ENCODE results near the gene PDCL2.

DNA sequence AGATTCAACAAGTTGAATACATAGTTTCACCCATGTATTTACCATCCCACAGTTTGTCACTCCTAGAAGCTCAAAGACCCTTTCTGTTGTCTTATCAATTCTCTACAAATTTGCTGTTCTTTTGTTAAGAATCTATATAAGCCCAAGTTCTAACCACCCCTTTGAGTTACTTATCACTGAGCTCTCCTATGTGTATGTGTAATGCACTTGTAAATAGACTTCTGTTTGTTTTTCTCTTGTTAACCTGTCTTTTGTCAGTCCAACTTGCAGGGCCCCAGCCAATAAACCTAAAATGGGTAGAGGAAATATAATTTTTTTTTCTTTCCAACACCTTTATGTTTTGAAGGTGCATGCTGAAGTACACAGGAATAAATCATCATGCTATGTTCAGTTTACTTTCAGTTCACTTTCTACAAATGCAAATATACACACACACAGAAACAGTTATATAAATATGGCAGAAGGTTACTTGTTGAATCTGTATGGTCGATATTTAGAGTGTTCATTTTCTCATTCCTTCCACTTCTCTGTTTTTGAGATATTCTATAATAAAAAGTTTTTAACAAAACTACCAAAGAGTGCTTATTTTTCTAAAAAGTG, 23.0 kb downstream of the PDCL2 start:
- TF ChIP-seq CSDC2 (CRISPR knock-in tag; IDR thresholded peaks at IDR 0.05): no peak
- no peak for TF ChIP-seq RARB (CRISPR knock-in tag; IDR thresholded peaks at IDR 0.05)
- no peak for TF ChIP-seq ZFP30 (CRISPR knock-in tag; IDR thresholded peaks at IDR 0.05)
- TF ChIP-seq, protein P1, sequence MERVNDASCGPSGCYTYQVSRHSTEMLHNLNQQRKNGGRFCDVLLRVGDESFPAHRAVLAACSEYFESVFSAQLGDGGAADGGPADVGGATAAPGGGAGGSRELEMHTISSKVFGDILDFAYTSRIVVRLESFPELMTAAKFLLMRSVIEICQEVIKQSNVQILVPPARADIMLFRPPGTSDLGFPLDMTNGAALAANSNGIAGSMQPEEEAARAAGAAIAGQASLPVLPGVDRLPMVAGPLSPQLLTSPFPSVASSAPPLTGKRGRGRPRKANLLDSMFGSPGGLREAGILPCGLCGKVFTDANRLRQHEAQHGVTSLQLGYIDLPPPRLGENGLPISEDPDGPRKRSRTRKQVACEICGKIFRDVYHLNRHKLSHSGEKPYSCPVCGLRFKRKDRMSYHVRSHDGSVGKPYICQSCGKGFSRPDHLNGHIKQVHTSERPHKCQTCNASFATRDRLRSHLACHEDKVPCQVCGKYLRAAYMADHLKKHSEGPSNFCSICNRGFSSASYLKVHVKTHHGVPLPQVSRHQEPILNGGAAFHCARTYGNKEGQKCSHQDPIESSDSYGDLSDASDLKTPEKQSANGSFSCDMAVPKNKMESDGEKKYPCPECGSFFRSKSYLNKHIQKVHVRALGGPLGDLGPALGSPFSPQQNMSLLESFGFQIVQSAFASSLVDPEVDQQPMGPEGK (CRISPR knock-in tag; IDR thresholded peaks at IDR 0.05; ENCODE audit: borderline replicate concordance): no peak
- no peak for TF ChIP-seq SNAI2 (CRISPR knock-in tag; IDR thresholded peaks at IDR 0.05)
- no peak for TF ChIP-seq ZNF565 (CRISPR knock-in tag; conservative IDR thresholded peaks at IDR 0.05; ENCODE audit: low read depth)
- TF ChIP-seq, protein P2, sequence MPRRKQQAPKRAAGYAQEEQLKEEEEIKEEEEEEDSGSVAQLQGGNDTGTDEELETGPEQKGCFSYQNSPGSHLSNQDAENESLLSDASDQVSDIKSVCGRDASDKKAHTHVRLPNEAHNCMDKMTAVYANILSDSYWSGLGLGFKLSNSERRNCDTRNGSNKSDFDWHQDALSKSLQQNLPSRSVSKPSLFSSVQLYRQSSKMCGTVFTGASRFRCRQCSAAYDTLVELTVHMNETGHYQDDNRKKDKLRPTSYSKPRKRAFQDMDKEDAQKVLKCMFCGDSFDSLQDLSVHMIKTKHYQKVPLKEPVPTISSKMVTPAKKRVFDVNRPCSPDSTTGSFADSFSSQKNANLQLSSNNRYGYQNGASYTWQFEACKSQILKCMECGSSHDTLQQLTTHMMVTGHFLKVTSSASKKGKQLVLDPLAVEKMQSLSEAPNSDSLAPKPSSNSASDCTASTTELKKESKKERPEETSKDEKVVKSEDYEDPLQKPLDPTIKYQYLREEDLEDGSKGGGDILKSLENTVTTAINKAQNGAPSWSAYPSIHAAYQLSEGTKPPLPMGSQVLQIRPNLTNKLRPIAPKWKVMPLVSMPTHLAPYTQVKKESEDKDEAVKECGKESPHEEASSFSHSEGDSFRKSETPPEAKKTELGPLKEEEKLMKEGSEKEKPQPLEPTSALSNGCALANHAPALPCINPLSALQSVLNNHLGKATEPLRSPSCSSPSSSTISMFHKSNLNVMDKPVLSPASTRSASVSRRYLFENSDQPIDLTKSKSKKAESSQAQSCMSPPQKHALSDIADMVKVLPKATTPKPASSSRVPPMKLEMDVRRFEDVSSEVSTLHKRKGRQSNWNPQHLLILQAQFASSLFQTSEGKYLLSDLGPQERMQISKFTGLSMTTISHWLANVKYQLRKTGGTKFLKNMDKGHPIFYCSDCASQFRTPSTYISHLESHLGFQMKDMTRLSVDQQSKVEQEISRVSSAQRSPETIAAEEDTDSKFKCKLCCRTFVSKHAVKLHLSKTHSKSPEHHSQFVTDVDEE (CRISPR knock-in tag; IDR thresholded peaks at IDR 0.05): no peak
- TF ChIP-seq ZNF8 (CRISPR knock-in tag; IDR thresholded peaks at IDR 0.05): no peak
- no peak for TF ChIP-seq BACH2 (CRISPR knock-in tag; IDR thresholded peaks at IDR 0.05; ENCODE audit: borderline replicate concordance)
- no peak for TF ChIP-seq ESRRG (CRISPR knock-in tag; IDR thresholded peaks at IDR 0.05)
- TF ChIP-seq ARNTL (CRISPR knock-in tag; IDR thresholded peaks at IDR 0.05; ENCODE audit: borderline replicate concordance, low read depth): no peak

All from SK-N-SH treated with all-trans-retinoic acid at 6 μM for 48 hours (cell line).